HG03432 (cell line): ENCODE results near the gene NHLRC1.

Source experiments
- ATAC-seq: cut with Tn5 transposase; IDR thresholded peaks from one replicate; pipeline ENCODE4 v1.9.1; 2021; ENCODE audit warnings: mild to moderate bottlenecking, moderate library complexity; ENCODE audit not compliant: unreplicated experiment

Gene NHLRC1

GRCh38 chr6:18088419-18089296 is 33.8 kb downstream of the NHLRC1 start:
- no peak for ATAC-seq

GRCh38 chr6:18087396-18088165 is 34.9 kb downstream of the NHLRC1 start:
- ATAC-seq = no peak

GRCh38 chr6:18081025-18081668 is 41.3 kb downstream of the NHLRC1 start:
- ATAC-seq = no peak

DNA sequence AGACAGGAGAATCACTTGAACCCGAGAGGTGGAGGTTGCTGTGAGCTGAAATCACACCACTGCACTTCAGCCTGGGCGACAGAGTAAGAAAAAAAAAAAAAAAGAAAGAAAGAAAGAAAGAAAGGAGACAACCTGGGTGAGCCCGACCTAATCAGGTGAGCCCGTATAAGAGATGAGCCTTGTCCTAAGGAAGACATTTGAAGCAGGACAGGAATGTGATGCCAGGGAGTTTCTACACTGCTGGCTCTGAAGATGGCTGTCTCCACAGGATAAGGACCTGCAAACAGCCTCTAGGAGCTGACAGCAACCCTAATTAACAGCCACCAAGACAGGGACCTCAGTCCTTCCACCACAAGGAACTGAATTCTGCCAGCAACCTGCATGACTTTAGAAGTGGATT is 41.9 kb downstream of the NHLRC1 start:
- no peak for ATAC-seq

DNA sequence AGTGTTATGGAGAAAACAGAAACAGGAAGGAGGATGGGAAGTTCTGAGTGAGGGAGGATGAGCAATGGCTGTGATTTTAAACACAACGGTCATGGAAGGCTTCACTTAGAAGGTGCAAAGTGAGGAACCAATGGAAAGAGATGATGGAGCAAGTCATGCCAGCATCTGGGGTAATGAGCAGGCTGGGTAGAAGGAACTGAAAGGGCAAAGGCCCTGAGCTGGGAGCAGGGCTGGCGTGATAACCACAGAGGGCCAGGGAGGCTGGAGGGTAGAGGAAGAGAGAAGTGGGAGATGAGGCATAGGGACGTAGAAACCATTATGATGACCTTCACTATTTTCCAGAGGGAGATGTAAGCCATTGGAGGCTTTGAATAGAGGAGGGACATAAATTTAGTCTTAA is 43.6 kb downstream of the NHLRC1 start:
- no peak for ATAC-seq

DNA sequence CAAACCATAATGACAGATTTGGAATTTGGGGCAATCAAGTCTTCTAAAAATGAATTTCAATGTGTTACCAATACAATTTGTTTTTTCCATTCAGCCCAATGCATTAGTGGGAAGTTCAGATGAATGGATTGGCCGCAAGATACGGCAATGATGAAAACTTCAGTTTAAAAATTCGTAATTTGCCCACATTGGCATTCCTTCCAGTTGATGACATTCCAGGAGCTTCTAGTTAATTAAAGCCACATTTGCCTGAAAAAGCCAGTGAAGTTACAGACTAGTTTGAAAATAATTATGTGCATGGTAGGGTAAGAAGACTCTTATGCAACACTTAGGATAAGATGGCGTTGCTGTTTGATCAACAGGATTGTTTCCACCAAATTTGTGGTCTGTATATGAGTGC is 46.2 kb downstream of the NHLRC1 start:
- no peak for ATAC-seq

DNA sequence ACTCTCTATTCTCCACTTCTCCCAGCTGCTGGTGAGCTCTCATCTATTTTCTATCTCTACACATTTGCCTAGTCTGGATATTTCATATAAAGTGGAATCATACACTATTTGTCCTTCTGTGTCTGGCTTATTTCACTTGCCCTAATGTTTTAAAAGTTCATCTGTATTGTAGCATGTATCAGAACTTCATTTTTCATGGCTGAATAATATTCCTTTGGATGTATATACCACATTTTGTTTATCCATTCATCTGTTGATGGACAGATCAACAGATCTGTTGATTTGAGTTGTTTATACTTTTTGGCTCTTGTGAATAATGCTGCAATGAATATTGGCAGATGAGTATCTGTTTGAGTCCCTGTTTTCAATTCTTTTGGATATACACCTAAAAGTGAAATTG is 49.6 kb downstream of the NHLRC1 start:
- no peak for ATAC-seq

GRCh38 chr6:18070486-18070885 is 52.0 kb downstream of the NHLRC1 start:
- ATAC-seq = no peak
